Stimulated activated CD4-positive, alpha-beta T cell treated with anti-CD3 and anti-CD28 coated beads, Interleukin-15, amount 100 ng/mL, for 48 hours (primary cell): ENCODE results near the gene KHDC4.

Source experiments
- DNase-seq, 2 donors: peaks; one replicate each; pipeline ENCODE4 v3.0.0-alpha.2; 2020; ENCODE audit warnings: low read depth in 2 of 2

The KHDC4 gene

DNA sequence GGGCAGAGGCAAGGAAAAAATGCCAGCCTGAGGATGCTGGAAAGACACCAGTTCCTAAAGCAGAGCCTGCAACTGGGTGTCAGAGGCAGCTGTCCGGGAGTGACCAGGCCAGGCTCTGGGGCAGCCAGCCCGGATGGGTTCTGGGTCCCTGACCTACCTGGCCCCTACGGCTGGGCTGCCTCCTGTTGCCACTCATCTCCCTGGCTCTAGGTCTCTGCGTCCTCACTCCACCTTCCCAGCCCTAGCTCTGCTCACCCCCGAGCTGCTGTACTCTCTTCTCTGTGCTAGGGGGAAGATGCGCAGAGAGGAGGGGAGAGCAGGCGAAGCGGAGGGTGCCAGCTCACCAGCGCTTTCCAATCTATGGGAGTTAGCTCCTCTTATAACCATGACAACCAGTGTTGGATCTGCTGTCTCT is 35.2 kb upstream of the KHDC4 start:
- no peak for DNase-seq

DNA sequence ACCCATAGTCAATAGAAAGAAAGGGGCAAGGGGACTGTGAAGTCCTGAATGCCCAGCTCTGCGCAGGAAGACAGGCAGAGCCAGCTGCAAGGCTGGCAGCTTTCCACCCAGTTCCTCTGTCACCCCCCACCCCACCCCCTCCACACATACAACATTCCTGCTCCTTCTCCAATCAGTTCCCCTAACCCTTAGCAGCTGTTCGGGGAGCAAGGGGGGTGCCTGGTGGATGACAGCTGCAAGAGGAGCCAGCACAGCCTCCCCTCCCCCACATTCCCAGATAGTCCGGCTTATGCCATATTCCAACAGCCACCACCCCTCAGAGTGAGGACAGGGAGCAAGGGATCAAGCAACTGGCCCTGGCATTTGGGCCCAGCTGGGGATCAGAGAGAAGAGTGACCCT is 34.5 kb upstream of the KHDC4 start:
- no peak for DNase-seq

DNA sequence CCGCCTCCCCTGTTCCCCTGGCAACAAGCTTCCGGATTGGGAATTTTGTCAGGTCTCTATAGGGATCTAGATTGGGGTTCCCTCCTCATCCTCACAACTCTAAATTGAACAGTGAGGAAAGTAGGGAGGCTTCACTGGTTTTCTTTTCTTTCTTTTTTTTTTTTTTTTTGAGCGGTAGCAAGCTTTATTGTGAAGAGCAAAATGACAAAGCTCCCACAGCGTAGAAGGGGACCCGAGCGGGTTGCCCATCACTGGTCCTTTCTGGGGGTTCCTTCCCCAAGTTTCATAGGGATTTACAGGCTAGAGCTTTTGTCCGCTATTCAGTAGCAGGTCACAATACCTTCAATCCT is 33.8 kb upstream of the KHDC4 start:
- no peak for DNase-seq

DNA sequence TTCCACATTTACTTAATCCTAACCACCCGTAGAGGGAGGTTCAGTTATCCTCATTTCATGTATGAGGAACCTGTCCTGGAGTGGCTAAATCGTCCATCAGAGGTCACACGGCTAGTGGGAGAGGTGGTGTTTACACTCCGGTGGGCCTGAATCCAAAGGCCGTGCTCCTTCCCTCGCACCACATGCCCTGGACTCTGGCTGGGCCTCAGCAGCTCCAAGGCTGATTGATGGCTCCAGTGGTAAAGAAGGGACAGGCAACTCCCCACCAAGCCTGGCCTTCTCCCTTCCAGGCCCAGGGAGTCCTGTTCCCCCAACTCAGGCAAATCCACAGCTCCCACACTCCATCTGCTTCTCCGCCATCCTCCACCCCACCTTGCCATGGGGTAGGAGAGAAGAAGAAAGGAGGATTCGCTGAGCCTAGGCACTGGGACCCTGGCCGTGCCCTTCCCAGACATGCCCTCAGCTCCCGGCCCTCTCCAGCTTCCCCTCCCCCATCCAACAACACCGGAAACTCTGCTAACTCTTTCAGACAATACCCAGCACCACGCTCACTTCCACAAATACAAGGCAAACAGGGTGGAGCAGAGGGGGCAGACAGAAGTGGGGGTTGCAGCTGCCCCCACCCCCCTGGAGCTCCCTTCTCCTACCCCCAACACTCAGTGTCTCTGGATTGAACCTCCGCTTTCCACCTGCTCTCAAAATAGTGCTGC is 33.3 kb upstream of the KHDC4 start:
- no peak for DNase-seq

DNA sequence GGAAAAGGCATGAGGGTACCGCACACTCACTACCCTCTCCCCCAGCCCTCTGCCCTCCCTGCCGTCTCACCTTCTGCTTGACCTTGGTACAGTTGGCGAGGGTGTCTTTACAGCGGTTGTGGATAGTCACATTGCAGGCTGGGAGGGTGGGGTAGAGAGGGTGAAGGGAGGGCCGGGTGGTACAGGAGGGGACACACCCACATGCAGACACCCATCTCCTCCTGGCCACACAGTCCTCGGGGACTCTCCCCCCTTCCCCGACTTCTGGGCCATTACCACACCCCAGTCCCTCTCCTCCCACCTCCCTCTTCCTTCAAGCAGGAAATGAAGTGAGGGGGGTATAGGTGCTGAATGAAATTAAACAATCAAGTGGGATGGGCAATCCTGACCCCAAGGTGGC is 32.5 kb upstream of the KHDC4 start:
- no peak for DNase-seq

DNA sequence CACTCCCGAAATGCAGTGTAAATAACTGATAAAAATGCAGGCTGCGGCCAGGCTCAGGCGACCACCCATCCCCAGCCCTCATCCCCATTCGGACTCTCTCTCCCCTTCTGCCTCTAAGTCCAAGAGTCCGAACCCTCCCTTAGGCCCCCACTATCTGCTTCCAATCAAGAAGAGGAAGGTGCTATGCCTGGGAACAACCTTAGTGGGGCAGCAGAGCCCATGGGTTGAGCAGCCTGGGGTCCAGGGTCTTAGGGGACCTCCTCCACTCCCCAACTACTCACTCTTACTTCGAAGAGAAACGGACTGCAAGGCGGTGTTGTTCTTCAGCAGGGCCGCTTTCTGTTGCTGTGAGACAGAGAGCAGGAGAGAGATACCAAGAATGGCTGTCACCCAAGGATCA is 31.9 kb upstream of the KHDC4 start:
- DNase-seq, result no peak

DNA sequence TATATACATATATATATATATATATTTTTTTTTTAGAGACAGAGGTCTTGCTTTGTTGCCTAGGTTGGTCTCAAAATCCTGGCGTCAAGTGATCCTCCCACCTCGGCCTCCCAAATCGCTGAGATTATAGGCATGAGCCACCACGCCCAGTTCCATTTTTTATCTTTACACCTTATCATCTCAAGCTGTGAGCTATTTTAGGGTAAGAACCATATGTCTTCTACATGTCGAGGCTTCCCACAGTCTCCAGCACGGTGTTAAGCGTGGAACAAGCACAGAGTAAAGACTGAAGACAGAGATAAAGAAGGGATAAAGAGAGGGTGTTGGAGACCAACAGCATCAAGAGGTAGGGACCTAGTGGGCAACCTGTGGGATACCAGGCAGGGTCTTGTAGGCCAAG is 30.0 kb upstream of the KHDC4 start:
- DNase-seq, result no peak

DNA sequence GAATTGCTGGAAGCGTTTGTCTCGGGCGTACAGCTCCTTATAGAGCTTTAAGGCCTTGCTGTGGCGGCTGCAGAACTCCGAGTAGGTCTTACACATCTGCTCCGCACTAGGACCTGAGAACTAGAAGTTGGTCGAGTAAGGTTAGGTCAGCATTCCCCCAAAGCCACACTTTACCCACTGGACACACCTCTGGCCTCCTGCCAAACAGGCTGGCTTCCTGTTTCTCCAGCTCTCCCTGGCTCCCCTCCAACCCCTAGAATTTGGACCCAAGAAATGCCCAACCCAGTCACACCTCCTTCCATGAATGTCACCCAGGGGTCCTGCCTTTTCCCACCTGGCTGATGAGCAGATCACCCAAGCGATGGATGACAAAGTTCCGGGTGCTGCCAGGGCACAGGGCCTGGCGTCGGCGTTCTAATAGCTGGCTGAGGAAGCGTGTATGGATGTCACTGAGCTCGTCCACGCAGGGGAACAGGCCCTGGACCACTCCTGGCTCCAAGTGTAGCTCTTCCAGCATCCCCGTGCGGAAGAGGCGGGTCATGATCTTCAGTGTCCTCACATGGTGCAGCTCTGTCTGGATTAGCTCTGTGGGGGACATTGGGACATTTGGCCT is 28.5 kb upstream of the KHDC4 start:
- no peak for DNase-seq

DNA sequence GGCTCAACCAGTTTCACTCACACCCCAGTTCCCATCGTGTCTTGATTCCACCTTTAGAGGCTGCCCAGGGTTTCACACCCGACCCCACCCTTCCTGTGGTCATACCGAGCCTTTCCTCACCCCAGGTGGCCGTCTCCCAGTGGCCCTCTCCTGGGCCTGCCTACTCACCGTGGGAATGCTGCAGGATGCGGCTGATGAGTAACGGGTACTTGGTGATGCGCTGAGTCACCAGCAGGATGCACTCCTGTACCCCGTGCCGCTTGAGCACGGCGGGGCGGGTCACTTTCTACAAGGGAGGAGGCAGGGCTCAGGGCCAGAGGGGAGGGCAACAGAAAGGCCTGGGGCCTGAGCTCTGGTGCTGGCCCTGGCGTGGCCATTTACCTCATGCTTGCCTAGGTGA is 27.7 kb upstream of the KHDC4 start:
- DNase-seq, result no peak

DNA sequence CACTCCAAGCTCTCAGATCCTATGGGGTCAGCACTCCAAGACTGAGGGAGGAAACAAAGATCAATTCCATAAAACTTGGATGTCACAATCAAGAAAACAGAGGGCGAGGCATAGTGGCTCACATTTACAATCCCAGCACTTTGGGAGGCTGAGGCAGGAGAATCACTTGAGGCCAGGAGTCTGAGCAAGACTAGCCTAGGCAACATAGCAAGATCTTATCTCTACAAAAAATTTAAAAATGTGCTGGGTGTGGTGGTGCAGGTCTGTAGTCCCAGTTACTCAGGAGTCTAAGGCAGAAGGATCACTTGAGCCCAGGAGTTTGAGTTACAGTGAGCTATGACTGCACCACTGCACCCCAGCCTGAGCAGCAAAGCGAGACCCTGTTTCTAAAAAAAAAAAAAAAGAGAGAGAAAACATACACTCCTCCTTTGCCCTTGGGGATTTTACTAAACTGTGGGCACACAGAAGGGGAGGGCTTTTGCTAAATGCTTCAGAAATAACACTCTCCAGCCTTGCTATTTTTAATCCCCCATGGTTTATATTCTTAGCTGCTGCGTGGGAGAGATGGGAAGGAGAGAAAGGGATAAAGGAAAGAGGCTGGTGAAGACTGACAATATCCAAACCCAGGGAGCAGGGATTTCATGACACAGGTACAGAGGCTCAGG is 26.0 kb upstream of the KHDC4 start:
- no peak for DNase-seq

DNA sequence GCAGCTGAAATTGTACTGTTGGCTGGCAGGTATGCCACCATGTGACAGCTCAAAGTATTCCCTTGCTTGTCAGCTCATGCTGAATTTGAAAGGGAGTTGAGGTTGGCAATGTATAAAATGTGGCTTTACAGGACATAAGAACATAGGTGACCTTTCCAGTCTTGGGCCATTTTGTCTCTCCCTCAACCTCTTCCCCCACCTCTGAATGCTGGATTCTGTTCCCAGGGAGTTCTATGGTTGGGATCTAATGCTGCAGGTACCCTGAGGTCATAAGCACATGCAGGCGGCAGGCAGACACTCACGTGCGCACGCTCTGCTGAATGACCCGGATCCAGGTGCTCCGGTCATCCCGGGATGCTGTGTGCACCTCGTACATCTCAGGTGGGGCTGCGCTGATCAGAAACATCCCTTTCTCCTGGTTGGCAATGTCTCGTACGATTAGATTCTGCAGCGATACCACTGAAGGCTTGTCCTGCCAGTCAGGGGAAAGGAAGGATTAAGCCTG is 23.2 kb upstream of the KHDC4 start:
- no peak for DNase-seq

DNA sequence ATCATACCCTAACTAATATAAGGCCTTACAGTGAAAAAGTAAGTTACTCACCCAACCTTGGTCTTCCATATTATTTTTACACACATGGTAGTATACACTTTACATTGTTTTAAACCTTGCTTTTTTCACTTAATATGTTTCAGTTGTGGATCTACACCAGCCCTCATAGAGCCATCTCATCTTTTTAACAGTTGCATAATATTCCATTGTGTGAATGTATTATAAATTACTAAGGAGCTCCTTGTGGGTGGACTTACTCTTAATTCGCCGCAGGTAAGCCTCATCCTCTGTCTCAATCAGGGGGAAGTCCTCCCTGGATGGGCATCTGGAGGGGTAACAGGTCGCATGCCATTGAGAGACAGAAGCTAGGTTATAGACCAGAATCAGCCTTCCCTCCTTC is 20.4 kb upstream of the KHDC4 start:
- DNase-seq, result no peak

DNA sequence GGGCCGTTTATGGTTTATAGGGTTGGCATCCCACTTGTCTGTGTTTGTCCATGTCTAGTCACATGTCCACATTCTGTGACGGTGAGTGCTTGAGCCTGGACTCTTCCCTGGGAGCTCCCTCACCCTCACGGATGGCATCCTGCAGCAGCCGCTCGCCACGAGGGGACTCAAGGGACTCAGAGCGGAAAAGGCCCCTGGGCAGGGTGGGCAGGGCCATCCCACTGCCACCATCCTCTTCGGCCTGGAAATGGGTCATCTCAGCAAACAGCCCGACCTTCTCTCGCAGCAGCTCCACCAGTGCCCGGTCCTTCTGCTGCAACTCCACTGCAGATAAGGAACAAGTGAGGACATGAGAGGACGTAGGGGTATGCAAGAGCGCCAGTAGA is 18.3 kb upstream of the KHDC4 start:
- DNase-seq, result no peak

DNA sequence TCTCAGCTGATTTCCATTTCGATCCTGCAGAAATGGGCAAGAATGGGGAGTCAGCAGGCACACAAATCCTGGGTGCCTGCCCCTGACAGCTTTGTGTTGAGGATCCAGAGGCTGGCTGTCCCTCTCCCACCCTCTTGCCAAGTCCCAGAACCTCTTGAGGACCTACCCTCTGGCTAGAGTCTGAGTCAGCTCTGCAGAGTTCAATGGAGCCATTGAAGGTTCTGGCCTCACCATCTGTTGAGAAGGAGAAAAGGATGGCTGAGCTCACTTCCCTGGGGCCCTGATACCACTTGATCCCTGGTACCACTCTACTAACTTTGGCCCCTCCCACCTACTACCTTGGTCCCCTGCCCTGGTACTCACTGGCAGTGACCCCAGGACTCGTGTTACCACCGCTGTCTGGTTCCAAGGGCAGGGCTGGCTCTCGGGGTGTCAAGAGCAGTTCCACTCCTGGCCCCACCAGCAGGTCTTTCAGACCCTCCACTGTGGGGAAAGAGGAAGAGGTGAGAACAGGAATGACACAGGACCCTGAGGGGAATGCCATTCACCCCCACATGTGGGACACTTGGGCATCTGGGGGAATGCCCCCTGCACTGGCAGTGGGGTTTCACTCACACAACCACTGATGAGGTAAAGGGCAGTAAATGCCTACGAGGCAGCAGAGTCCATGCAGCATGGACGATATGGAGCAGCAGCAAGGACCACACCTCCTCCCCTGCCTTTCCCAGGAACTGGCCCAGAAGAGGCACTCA is 17.7 kb upstream of the KHDC4 start:
- DNase-seq, result no peak

DNA sequence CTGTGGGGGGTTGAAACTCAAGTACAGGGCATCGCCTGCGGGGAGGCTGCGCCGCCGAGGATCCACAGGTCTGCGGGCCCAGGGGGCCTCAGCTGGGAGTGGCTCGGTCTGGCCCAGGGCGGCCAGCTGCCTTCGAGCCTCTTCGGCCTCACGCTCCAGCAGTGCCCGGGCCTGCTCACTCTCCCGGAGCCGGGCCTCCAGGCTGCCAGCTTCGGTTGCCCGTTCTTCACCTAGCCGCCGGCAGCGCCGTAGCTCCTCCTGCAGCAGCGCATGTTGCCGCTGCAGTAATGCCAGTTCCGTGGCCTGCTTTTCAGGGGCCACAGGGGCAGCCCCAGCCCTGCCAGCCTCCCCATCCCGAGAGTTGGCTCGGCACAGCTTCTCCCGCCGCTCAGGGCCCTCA is 16.6 kb upstream of the KHDC4 start:
- DNase-seq, result no peak

DNA sequence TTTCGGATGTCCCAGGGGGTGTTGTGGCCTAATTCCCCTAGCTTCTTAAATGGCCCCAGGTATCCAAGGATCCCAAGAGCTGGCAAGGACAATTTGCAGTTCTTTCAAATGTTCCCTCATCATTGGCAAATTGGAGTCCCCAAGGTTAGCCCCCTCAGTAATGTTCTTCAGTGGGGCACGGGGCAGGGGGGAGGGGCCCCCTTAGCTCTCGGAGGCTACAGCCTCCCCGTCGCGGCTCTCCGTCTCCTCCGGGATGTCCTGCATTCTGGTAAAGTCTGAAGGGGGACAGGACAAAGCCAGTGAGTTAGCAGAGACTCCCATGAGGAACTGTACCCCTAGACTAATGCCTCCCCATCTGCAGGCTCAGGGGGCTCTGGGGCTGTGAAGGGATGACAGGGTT is 13.5 kb upstream of the KHDC4 start:
- no peak for DNase-seq

DNA sequence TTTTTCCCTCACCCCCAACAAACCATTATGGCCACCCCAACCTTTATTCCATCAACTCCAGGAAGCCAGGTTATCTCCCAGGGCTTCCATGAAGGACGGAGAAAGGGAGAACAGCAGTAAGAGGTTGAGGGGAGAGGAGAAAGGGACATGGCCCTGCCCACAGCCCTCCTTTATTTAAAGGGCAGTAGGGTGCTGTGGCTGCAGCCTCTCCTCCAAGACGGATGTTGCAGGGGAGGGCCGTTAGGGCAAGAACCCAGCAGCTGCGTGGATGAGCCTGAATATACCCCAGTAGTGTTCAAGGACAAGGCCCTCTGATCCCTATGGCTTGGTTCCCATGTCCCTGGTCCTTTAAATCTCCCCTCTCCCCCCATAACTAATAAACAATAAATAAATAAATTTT is 13.1 kb upstream of the KHDC4 start:
- DNase-seq, result no peak

DNA sequence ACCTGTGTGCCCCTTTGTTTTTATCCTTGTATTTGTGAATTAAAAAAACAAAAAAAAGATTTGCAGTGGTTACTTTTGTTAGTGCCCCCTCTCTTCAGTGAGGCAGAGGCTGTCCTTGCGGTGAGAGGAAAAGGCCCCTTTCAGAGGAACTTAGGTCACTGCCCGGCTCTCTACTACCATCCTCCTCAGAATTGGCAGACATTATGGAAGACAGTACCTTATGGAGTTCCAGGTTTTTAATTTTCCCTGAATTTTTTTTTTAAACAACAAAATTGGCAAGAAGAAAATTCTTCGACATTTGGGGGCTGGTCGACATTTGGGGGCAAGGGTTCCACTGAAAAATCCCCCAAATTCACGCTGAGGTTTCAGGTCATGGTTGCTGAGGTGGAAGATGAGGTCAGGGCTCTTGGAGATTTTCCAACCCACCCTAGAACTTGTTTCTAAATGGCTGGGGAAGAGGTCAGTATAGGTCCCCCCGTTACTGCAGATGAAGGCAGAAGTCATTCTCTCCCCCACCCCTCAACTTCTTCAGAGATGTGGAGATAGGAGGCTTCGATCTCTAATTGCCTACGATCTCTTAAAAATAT is 12.5 kb upstream of the KHDC4 start:
- DNase-seq, result no peak

DNA sequence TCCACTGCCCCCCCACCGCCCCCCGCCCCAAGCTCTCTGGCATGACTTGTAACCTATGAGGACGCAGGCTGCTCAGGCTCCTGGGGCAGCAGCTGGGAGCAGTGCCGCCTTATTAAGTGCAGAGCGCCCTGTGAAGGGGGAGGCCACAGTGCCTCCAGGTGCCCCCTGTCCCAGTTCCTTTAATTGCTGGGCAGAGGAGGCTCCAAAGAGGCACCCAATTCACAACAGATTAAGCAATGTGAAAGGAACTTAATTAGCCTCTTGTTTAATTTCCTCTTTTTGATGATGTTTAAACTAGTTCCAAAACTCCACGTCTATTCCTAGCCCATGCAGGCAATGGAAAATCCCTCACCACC is 10.2 kb upstream of the KHDC4 start:
- DNase-seq, result no peak

DNA sequence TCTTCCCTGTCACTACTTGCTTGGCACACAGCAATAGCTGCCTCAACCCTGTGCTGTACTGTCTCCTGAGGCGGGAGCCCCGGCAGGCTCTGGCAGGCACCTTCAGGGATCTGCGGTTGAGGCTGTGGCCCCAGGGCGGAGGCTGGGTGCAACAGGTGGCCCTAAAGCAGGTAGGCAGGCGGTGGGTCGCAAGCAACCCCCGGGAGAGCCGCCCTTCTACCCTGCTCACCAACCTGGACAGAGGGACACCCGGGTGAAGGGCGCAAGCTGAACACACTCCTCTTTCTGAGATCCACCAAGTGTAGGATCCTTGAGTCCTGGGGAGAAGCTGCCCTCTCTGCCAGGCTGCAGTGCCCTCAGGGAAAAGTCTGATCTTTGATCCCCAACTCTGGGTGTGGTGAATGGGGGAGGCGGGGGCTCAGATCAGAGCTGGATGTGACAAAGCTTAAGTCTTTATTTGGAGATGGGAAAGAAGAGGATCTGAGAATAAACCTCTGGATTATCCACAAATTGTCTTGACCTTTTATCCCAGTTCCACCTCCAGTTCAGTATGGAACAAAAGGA is 8.4 kb upstream of the KHDC4 start:
- no peak for DNase-seq

DNA sequence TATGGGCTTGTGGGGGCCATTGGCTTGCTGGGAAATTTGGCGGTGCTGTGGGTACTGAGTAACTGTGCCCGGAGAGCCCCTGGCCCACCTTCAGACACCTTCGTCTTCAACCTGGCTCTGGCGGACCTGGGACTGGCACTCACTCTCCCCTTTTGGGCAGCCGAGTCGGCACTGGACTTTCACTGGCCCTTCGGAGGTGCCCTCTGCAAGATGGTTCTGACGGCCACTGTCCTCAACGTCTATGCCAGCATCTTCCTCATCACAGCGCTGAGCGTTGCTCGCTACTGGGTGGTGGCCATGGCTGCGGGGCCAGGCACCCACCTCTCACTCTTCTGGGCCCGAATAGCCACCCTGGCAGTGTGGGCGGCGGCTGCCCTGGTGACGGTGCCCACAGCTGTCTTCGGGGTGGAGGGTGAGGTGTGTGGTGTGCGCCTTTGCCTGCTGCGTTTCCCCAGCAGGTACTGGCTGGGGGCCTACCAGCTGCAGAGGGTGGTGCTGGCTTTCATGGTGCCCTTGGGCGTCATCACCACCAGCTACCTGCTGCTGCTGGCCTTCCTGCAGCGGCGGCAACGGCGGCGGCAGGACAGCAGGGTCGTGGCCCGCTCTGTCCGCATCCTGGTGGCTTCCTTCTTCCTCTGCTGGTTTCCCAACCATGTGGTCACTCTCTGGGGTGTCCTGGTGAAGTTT is 7.8 kb upstream of the KHDC4 start:
- DNase-seq, result no peak
